WERI-Rb-1 (cell line): ENCODE data around the gene EXTL1.

ENCODE experiments used
- DNase-seq: peaks from one replicate; pipeline ENCODE4 v3.0.0-alpha.2; 2020
- H3K27ac ChIP-seq: fragments of 250-450 bp; sonication (Bioruptor Pico); 2 replicates; pipeline ENCODE4 v1.5.1; 2020; ENCODE audit warnings: mild to moderate bottlenecking, moderate library complexity
- H3K27me3 ChIP-seq: fragments of 250-450 bp; sonication (Bioruptor Pico); 2 replicates; pipeline ENCODE4 v1.5.1; 2021; ENCODE audit warnings: mild to moderate bottlenecking, low read depth, moderate library complexity; ENCODE audit not compliant: insufficient read depth, severe bottlenecking
- H3K36me3 ChIP-seq: fragments of 250-450 bp; sonication (Bioruptor Pico); 2 replicates; pipeline ENCODE4 v1.5.1; 2020; ENCODE audit warnings: mild to moderate bottlenecking, moderate library complexity
- H3K4me3 ChIP-seq: 2 replicates; pipeline ENCODE4 v1.5.1; 2011; ENCODE audit warnings: low read depth, mild to moderate bottlenecking, control low read depth, low read length
- H3K9me3 ChIP-seq: fragments of 250-450 bp; sonication (Bioruptor Pico); 2 replicates; pipeline ENCODE4 v1.5.1; 2021; ENCODE audit warnings: mild to moderate bottlenecking, moderate library complexity; ENCODE audit not compliant: severe bottlenecking
- CTCF ChIP-seq: IDR thresholded peaks from 2 replicates; pipeline ENCODE4 v1.5.1; 2011; ENCODE audit warnings: low read depth, mild to moderate bottlenecking, control low read depth, inconsistent platforms, low read length

EXTL1 gene

GRCh38 chr1:26075421-26076144 is 54.0 kb downstream of the EXTL1 start:
- H3K27me3 ChIP-seq, result no peaks in the 10 kb centered on the region
- DNase-seq, result no peak
- no peak overlapping the region for H3K4me3 ChIP-seq
- H3K36me3 ChIP-seq, result no peaks in the 10 kb centered on the region
- no peaks in the 10 kb centered on the region for H3K9me3 ChIP-seq
- no peak for TF ChIP-seq CTCF
- no peak overlapping the region for H3K27ac ChIP-seq

- DNase-seq, result no peak
- TF ChIP-seq CTCF, result no peak
- Histone ChIP-seq H3K4me3 (no peak overlapping the region), H3K9me3 (no peaks in the 10 kb centered on the region), H3K27me3 (no peaks in the 10 kb centered on the region), H3K27ac (no peak overlapping the region), H3K36me3 (no peaks in the 10 kb centered on the region)
Measured at GRCh38 chr1:26077524-26077923, 55.9 kb downstream of the EXTL1 start.

GRCh38 chr1:26078286-26079177 is 57.0 kb downstream of the EXTL1 start:
- no peak for DNase-seq
- H3K27ac ChIP-seq, result no peak overlapping the region
- TF ChIP-seq CTCF, result no peak

GRCh38 chr1:26079178-26079563 is 57.6 kb downstream of the EXTL1 start:
- no peak overlapping the region for H3K4me3 ChIP-seq
- H3K27ac ChIP-seq, result no peak overlapping the region
- no peaks in the 10 kb centered on the region for H3K36me3 ChIP-seq
- no peaks in the 10 kb centered on the region for H3K27me3 ChIP-seq
- no peak for TF ChIP-seq CTCF
- DNase-seq, result no peak
- no peaks in the 10 kb centered on the region for H3K9me3 ChIP-seq

More at GRCh38 chr1:26078286-26079177, 57.0 kb downstream of the EXTL1 start:
- Histone ChIP-seq H3K4me3 (no peak overlapping the region), H3K27me3 (no peaks in the 10 kb centered on the region), H3K9me3 (no peaks in the 10 kb centered on the region), H3K36me3 (no peaks in the 10 kb centered on the region)

- no peaks in the 10 kb centered on the region for H3K36me3 ChIP-seq
- H3K27me3 ChIP-seq, result no peaks in the 10 kb centered on the region
- no peak for TF ChIP-seq CTCF
- H3K9me3 ChIP-seq, result no peaks in the 10 kb centered on the region
- no peak for DNase-seq
- no peak overlapping the region for H3K27ac ChIP-seq
- H3K4me3 ChIP-seq, result no peak overlapping the region
Measured at GRCh38 chr1:26079960-26080814, 58.6 kb downstream of the EXTL1 start.
